Right ventricle myocardium superior (tissue), 1 donor: ENCODE measurements around the gene NHSL1. TPM values are rescaled to one million over a fixed set of nuclear protein-coding genes. Genes with fewer than 3 reads are reported as not detected.
"Not testable (repeated sequence)": the region's sequence is repeated elsewhere in the genome, so short reads cannot be mapped to it uniquely, and the experiment has no call there.

Experiments used
- ATAC-seq: fragments of 200-7000 bp; cut with Tn5 transposase; one replicate; pipeline ENCODE4 v1.9.1; 2020; ENCODE audit warnings: mild to moderate bottlenecking; ENCODE audit not compliant: poor library complexity
- DNase-seq: peaks from one replicate; pipeline ENCODE4 v3.0.0-alpha.2; 2020
- intact Hi-C: fragments of 100-400 bp; cut with DNase I; formaldehyde crosslinking; loops from one replicate; pipeline ENCODE4 v1.11.2; 2022
- total RNA-seq: library from RNA; stranded (reverse); fragmentation: NEBNext Ultra II Directional; extraction: Animal tissue kit (Norgen Biotek cat#: 25700); gene quantifications from one replicate; pipeline ENCODE4 v1.2.1, GENCODE V29; 2021
- donor health status: DM: no; HTN: yes; CAD: no; lungs with severe emphysema.

Gene NHSL1
- total RNA-seq, 1 donor from 2014 or later, result 44.2 TPM

DNA sequence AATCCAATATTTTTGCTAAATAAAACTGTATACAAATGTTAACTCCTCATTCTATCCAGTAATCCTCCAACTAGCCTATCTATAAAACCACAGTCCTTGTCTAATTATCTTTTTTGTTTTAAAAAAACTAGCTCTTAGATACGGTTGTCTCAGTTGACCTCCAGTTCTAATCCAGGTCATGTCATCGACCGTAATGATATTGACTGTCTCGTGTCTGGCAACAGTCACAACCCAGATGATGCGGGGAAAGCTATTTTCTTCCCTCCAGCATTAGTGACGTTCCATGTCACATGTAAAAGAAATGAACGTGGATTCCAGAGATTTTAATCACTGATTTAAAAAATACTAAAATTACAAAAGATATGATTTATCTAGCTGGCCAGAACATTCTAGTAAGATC lies 59.7 kb downstream of the NHSL1 start:
- intact Hi-C loops, result no loop called here

GRCh38 chr6:138434925-138435324 lies 64.4 kb downstream of the NHSL1 start:
- ATAC-seq (no peak), DNase-seq (no peak)
- intact Hi-C loops, result no loop called here

More for the DNA sequence above, 59.7 kb downstream of the NHSL1 start:
- ATAC-seq (no peak), DNase-seq (no peak)

- DNase-seq (no peak), ATAC-seq (no peak)
- intact Hi-C loops, result no loop called here
These were observed 65.2 kb downstream of the NHSL1 start for GRCh38 chr6:138434096-138434495.

- intact Hi-C loops, result no loop called here
- DNase-seq (no peak), ATAC-seq (no peak)
These were observed 67.3 kb downstream of the NHSL1 start for GRCh38 chr6:138432063-138432356.

- intact Hi-C loops, result no loop called here
- DNase-seq, result no peak
- no peak for ATAC-seq
These were observed 67.8 kb downstream of the NHSL1 start for GRCh38 chr6:138431256-138432062.

GRCh38 chr6:138430361-138431145 lies 68.7 kb downstream of the NHSL1 start:
- intact Hi-C loops, result no loop called here
- peak; percentile 77 for ATAC-seq
- peak; percentile 72 for DNase-seq

GRCh38 chr6:138429761-138430160 lies 69.5 kb downstream of the NHSL1 start:
- DNase-seq, result no peak
- intact Hi-C loops, result loop anchor here (2.0 to 10.0 kb wide), 3 partner anchors 83 to 335 kb away; no protein-coding TSS in a partner anchor
- ATAC-seq, result peak; percentile 31

DNA sequence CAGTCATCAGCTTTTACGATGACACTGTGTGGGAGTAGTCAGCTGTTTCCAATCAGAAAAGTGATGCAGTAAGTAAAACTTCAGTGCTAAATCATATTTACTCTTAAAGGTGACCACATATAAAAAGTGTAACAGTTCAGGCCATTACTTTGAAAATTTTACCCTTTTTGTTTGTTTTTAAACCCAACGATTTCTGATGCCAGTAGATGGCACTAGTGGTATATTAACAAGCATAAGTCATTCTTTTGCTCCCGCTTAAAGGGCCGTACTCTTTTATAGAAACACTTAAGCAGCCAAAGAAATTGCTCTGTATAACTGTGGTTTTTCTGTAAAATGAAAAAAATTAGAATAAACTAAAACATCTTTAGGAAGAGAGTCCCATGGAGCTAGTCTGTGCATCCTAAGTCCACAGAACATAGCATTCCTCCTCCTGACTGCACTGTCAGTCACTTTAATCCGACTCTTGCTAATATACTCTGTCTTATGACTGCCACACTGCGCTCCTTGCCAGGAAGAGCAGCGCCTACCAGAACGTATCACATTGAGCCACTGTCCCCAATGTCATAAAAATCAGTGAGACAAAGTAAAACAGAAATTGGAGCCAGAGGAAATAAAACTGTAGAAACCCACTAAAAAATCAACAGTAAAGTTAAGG lies 70.2 kb downstream of the NHSL1 start:
- intact Hi-C loops, result loop anchor here (2.0 to 10.0 kb wide), 3 partner anchors 83 to 336 kb away; no protein-coding TSS in a partner anchor
- ATAC-seq (peak; percentile 56), DNase-seq (no peak)

GRCh38 chr6:138427701-138428100 lies 71.6 kb downstream of the NHSL1 start:
- no peak for DNase-seq
- intact Hi-C loops, result loop anchor here (2.0 to 10.0 kb wide), 3 partner anchors 85 to 337 kb away; no protein-coding TSS in a partner anchor
- peak; percentile 32 for ATAC-seq

- intact Hi-C loops, result loop anchor here (5.0 to 10.0 kb wide), 2 partner anchors 86 to 338 kb away; no protein-coding TSS in a partner anchor
- DNase-seq (no peak), ATAC-seq (no peak)
These were observed 72.7 kb downstream of the NHSL1 start for GRCh38 chr6:138426500-138427123.

DNA sequence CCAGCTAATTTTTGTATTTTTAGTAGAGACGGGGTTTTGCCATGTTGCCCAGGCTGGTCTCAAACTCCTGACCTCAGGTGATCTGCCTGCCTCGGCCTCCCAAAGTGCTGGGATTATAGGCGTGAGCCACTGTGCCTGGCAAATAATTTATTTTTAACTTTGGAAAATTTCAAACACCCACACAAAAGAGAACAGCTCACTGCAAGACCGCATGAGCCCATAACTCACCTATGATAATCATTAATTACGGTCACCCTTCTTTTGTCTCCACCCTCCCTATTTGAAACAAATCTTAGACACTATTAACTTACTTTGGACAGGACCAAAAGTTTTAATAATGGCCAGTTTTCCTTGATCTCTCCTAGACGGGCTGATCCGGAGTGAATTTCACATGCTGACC lies 74.0 kb downstream of the NHSL1 start:
- ATAC-seq, DNase-seq: not testable (repeated sequence)
- intact Hi-C loops, result loop anchor here (5.0 to 10.0 kb wide), 2 partner anchors 87 to 340 kb away; no protein-coding TSS in a partner anchor

GRCh38 chr6:138424004-138424904 lies 75.0 kb downstream of the NHSL1 start:
- ATAC-seq (no peak), DNase-seq (no peak)
- intact Hi-C loops, result loop anchor here (10.0 kb wide), 1 partner anchor 341 kb away; no protein-coding TSS in a partner anchor

- ATAC-seq (no peak), DNase-seq (no peak)
- intact Hi-C loops, result loop anchor here (10.0 kb wide), 1 partner anchor 342 kb away; no protein-coding TSS in a partner anchor
These were observed 76.4 kb downstream of the NHSL1 start for GRCh38 chr6:138422861-138423260.

- DNase-seq (no peak), ATAC-seq (no peak)
- intact Hi-C loops, result loop anchor here (10.0 kb wide), 1 partner anchor 343 kb away; no protein-coding TSS in a partner anchor
These were observed 77.7 kb downstream of the NHSL1 start for GRCh38 chr6:138421608-138422007.

DNA sequence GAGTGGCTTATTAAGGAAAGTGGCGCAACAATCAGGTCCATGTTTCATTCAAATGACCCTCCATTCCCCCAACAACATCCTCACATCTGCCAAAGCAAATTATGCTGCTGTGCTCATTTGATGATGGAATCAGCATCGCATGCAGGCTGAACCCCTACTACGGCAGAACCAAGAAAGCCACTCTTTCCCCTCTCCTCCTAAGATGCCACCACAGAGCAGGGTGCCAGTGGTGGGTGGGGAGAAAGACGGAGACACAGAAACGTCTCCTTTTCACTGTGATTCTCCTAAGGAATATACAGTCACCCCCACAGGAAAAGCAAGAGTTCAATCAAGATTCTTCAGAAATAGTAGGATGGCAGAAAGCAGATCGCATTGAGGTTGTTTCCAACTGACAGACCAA lies 78.2 kb downstream of the NHSL1 start:
- intact Hi-C loops, result loop anchor here (10.0 kb wide), 1 partner anchor 344 kb away; no protein-coding TSS in a partner anchor
- no peak for DNase-seq
- no peak for ATAC-seq

GRCh38 chr6:138420356-138420755 lies 78.9 kb downstream of the NHSL1 start:
- ATAC-seq (no peak), DNase-seq (no peak)
- intact Hi-C loops, result loop anchor here (10.0 kb wide), 1 partner anchor 344 kb away; no protein-coding TSS in a partner anchor

- ATAC-seq, result no peak
- no peak for DNase-seq
- intact Hi-C loops, result loop anchor here (10.0 kb wide), 1 partner anchor 345 kb away; no protein-coding TSS in a partner anchor
These were observed 79.5 kb downstream of the NHSL1 start for GRCh38 chr6:138419766-138420165.
